Germinal center (tissue), 1 donor: ENCODE measurements around the gene PRRT1.
A peak's percentile ranks its signal among the peaks of the same experiment; 100 is the strongest.
"Not testable (repeated sequence)": the region's sequence is repeated elsewhere in the genome, so short reads cannot be mapped to it uniquely, and the experiment has no call there.

Experiments used
- DNase-seq: peaks from one replicate; pipeline ENCODE4 v3.0.0; 2012; ENCODE audit warnings: mixed read lengths, low spot score

Gene PRRT1

DNA sequence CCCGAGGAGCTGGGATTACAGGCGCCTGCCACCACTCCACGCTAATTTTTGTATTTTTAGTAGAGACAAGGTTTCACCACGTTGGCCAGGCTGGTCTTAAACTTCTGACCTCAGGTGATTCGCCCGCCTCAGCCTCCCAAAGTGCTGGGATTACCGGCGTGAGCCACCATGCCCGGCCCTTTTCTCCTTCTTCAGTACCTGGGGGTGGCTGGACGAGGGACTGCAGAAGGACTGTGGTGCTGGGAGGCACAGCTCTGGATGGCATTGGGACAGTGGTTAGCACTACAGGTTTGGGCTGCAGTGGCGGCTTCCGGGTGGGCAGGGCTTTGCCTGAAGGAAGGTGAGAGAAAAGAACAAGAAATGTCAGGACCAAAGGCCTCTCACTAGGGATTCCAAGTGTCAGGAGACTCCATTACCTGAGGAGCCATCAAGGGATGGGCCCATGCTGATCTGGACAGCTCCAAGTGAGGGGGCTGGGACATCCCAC, 31.1 kb downstream of the PRRT1 start:
- DNase-seq = no peak

DNA sequence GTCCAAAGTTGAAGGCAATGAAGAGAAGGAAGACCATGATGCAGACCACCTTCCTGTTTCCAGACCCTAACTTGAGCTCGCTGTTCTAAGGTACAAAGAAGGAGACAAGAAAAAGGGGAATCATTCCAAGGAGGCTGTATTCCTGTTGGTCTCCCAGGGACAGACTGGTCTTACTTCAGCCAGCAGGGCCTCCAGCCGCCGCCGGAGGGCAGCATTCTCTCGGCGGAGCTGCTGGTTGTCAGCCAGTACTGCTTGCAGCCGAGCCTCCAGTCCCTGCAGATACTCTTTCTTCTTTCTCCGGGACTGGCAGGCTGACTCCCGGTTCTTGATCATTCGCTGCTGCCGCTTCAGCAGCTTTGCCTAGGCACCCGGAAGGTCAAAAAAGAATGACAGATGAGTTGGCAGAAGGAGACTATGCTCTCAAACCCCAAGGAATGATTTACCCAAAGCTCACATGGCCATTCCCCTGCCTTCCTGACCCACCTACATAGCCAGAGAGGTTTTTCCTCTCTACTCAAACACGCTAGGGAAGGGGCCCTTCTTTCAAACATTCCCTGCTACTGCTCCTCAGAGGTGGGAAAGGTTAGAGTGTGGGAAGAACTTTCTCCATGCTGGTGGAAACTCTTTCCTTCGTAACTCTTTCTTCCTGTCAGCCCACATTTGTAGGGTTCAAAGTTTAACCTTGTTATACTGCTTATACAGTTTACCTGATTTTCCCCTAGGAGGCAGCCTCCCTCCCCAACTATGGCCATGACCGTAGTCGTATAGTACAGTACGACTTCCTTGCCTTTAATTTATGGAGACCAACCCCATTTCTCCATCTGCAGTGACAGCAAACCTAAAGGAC, 32.7 kb downstream of the PRRT1 start:
- DNase-seq = peak; percentile 74

DNA sequence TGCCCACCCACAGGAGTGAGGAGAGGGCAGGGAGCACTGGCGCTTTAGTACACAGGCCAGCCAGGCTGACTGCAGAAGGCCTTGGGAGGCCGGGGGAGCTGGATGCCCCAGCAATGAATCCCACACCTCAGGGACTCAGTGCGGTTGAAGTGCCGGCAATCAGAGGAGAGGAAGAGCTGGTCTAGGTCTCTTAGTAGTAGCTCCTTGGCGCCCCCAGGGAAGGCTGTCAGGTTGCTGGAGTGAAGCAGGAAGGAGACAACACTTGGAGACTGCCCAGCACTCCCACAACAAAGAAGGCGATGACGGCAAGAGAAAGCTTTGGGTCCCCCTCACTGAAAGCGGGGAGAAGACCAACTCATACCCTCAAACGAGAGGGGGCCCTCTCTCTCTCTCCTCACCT, 34.3 kb downstream of the PRRT1 start:
- DNase-seq = no peak

DNA sequence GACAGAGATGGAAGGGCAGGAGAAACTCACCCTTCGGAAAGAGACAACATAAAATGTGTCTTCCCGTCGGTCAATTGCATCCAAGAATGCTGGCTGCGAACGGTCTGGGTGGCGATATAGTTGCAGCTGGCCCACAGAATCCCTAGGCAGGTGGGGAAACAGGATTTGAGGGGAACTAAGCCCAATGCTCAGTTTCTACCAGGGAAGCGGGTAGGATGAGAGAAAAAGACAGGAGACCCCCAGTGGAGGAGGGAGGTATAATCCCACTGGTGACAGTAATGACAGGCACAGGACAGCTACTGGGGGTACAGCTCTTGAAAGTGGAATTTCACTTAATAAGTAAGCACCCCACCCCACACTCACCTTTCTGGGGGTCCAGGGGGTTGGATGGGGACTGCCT, 35.1 kb downstream of the PRRT1 start:
- peak; percentile 39 for DNase-seq

DNA sequence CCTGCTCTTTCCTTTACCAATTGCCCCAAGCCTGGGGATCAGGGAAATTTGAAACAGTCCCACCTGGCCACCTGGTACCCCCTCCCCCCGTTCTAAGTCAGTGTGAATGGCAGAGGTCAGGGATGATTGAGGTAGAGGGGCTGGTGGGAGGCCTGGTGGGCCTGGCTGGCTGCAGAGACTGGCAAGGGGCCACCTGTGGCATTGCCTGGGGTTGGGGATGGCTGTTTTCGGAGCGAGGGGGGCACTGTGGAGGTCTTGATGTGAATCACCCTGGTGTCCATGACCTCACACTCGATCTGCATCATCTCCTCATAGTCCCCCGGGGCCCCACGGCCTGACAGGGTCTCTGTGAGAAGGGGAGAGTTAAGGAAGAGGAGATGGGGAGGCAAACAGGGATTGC, 36.1 kb downstream of the PRRT1 start:
- DNase-seq = no peak

DNA sequence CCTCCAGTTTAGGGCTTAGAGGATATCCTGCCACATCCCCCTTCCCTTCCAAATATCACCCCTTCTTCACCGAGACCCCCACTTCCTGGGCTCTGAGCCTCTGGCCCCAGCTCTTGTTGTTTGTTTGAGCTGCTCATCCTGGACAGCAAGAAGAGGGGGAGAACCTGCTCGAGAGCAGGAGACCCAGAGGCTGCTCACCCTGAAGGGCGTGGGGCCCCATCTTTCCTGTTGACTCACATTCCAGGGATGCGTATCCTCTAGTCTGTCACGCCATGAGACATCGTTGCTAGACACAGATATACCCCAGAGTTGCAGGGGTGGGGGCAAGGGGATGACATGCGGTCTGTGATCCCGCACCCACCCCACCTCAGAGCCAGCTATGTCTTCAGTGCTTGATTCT, 36.9 kb downstream of the PRRT1 start:
- DNase-seq = no peak

DNA sequence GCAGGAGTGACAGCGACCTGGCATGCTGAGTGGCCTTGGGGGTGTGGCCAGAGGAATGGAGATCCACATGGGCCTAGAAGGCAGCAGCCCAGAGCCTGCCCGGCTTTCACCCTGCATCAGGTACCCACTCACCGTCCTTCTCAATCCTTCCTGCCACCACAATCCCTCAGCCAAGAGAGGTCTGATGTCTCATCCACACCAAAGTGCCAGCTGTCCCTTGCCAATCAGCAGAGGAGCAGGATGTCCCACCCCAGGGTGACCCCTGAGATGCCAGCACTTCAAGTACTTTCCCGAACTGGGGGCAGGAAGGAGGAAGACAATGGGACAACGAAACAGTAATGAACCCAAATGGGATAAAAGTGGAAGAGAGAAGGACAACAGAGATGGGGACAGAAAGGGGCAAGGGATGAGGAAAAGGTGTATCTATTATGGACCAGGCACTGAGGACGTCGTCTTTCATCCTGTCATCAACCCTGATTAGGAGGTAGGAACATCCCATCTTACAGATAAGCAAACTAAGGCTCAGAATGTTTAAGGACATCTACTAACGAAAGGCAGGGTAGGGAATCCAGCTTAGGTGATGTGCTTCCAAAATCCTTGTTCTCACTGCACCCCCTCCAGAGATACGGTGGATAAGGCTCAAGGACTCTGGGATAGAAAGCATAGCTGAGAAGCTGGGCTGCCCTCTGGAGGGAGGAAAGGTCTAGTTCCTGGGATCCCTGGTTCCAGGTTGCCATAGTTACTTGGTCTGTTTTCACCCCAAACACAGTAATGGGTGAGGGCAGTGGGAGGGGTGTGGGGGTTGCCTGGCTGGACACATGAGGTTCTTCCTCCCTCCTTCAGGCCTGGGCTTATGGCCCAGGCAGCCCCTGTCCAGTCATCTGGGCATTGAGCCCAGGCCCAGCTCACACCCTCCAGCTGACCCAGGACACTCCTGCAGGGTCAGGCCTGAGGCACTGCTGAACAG, 38.1 kb downstream of the PRRT1 start:
- no peak for DNase-seq

DNA sequence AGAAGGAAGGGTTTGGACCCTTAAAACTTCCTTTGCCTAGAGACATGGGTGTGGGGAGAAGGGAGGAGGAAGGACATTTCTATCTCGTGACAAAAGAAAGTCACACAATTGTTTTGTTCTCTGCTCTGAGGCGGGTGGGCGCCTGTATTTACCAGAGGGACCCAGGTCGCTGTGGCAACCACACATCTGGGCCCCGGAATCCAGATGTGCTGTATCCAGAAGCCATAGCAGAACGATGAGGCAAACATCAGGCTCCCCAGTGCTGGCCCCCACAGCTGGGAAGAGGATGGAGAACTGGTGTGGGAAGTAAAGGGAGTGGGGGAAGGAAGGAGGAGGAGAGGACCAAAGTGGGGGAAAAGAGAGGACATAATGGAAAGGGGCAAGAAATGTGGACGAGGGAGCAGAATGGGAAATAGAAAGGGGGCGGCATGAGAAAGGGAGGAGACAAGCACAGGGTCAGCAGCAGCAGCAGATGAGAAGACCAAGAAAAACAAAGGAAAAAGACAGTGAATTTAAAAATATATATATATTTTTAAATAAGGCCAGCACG, 39.2 kb downstream of the PRRT1 start:
- DNase-seq = no peak

DNA sequence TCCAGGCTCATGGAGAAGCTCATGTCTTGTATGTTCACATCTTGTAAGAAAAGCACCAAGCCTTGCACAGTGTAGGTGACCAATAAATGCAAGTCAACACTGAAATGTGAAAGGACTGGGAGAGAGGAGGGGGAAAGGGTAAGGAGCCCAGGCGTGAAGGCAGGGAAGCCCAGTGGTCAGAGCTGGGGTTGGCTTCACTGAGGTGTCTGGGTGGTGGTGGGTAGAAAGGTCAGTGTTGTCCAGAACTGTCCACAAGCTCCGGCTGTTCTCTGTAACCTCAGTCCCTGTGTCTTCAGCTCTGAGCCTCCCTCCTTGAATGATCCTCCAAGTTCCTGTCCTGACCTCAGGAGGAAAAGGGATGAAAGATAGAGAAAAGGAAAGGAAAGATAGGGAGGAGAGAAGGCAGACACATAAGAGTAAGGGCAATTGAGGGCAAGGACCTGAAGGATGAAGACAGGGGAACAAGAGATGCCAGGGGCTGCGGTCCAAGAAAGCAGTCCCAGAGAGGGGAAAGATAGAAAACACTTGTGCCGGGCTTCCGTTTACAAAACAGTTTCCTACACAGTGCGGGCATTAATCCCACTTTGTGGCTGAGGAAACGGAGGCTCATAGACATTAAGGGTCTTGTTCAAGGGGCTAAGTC, 40.2 kb downstream of the PRRT1 start:
- no peak for DNase-seq

DNA sequence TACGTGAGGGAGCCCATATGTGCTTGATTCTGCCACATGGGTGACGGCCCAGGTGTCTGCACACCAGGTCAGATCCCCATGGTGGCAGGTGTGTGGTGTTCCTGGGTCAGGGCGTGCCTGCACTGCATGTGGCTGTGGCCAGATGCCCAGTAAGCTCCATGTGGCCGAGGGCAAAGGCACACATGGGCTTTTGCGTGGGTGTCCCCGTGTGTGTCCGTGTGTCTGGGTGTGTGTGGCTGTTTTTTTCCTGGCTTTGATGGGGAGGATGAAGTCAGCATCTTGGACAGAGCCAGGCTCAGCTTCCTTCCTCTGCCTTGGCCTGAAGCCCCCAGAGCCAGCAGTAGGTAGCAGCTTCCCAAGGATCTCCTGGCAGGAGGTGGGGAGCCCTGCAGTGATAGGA, 41.1 kb downstream of the PRRT1 start:
- no peak for DNase-seq

DNA sequence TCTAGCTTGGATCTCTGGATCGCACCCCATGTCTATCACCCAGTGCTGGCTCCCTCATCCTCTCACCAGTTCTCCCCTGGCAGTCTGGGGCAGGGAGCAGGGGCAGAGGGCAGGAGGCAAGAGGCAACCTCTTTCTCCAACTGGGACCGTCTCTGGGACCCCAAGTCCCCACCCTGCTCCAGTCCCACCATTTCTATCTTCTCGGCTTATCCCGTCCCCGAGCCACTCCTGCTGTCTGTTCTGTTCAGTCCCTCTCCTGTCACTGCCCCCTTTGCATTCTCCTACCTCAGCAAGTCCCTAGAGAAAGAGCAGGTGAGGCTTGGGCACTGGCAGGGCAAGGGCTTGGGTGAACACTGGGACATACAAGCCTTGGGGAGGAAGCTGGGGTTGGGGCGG, 42.0 kb downstream of the PRRT1 start:
- no peak for DNase-seq

DNA sequence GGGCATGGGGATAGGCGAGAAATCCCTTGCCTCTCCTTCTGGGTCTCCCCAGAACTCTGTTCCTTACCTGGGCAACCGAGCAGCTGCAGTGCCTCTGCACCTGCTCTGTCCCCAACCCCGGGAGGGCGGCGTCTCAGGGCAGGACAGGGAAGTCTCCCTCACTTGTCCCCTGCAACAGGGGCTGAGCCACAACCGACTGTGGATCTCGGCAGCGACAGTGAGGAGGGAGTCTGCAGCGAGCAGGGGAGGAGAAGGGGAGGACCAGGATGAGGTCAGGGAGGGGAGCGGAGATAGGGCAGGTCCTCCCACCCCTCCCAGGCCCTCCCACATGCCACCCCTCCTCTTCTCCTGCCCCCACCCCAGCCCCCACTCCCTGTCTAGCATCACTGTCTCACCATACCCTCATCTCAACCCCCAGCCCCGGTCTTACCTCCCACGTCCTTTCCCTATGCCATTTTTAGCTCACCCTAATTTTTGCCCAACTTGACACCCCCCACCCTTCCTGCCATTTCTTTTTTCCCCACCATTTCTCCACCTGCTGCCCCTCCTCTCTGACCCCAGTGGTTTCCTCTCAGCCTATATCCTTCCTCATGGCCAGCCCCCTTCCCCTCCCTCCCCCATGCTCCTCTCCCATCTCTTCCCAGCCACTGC, 42.5 kb downstream of the PRRT1 start, which contains the start of gene TNXB:
TNXB (minus strand) TSS at position 225 of the 651 bp plus-strand sequence. CDS start 11,140 bp downstream, outside the sequence.
- no peak for DNase-seq

DNA sequence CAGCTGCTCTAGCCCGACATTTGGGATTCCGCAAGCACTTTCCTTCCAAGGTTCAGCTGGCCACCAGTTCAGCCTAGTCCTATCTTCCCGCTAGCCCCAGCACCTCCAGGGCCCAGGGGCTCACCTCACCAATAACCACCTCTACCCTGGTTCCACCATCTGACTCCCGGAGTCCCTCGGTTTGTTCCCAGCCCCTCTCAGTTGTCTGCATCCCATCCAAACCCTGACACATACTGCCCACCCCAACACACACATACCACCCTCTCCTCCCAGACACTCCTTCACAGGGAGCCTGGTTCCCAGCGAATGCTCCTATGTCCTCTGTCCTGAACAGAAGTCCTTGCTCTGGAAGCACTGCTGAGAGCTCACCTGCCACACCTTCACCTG, 43.0 kb downstream of the PRRT1 start:
- no peak for DNase-seq

DNA sequence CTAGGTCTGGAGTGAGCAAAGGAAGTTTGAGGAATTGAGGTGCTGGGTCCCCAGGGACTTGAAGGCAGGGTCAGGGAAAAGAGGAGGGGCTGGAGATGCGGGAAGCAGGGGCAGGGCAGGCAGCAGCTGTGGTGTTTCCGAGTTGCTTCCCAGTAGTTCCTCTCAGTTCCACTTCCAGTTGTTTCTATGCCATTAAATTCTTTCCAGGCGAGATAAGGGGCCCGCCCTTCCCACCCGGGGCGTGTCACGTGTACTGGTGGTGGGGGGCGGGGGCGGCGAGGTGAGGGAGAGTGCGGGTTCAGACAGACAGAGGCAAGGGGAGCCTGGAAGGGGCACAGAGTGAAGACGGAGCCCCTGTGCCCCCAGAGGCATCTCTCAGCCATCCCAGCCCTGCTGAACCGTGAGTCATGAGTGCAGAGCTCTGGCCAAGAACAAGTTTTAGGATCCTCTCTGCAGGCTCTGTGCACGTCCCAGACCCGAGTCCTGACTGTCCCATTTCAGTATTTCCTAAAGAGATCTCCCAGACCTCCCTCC, 43.6 kb downstream of the PRRT1 start:
- no peak for DNase-seq

DNA sequence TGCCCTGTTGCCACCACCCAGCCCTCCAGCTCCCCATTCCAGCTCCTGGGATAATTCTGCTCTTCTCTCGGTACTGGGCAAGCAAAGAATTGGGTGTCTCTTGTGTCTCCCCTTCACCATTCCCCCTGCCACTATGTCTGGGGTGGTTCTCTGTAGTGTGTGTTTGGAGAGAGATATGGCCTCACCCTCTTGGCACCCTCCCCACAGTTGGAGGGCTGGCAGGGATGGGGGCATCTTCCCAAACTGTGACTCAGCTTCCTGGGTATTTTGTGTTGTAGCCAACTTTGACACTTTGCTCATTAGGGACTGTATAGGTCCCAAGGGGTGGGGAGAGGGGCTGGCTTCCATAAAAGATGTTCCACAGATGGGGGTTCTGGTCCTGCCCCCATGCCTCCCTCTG, 44.3 kb downstream of the PRRT1 start:
- no peak for DNase-seq

DNA sequence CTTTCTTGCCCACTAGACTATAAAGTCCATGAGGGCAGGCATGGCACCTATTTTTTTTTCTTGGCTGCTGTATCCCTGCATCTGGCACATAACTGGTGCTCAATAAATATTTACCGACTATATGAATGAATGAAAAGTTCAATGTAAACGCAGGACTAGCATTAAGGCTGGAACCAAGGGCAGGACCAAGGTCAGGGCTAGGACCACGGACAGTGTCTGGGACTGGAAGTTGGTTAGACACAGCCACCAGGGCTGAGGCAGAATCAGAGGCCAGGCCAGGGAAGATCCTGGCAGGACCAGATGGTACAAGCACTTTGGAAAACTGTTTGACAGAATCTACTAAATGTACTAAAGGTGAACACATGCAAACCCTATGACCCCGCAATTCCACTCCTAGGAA, 46.3 kb downstream of the PRRT1 start:
- DNase-seq = no peak

DNA sequence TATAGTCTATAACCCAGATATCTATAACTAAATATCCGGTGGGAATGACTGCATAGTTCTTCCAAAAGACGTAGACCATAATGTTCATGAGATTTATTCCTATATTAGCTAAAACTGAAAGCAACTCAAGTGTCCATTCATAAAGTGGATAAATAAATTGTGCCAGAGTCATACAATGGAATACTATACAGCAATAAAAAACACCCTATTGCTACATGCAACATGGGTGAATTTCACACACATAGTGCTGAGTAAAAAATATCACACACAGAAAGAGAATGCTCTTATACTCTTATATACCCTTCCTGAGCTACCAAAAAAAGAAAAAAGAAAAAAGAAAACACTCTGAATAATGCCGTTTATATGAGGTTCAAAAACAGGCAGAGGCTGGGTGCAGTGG, 49.5 kb downstream of the PRRT1 start:
- no peak for DNase-seq

DNA sequence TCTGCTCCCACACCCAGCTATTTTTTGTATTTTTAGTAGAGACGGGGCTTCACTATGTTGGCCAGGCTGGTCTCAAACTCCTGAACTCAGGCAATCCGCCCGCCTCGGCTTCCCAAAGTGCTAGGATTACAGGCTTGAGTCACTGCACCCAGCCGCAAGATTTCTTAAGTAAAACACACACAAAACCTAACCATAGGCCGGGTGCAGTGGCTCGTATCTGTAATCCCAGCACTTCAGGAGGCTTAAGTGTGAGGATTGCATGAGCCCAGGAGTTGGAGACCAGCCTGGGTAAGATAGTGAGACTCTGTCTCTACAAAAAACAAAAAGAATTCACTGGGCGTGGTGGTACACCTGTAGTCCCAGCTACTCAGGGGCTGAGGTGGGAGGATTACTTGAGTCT, 51.5 kb downstream of the PRRT1 start:
- not testable (repeated sequence) for DNase-seq
